Hematopoietic multipotent progenitor cell treated with erythropoietin and hydrocortisone succinate and interleukin-3 and kit ligand, for 4 days (in vitro differentiated cells): ENCODE data around the gene SNX11.
A peak's percentile ranks its signal among the peaks of the same experiment; 100 is the strongest.

Experiments
- DNase-seq: peaks from one replicate; pipeline ENCODE4 v3.0.0-alpha.2; 2015

SNX11 gene

GRCh38 chr17:48137656-48138055 is 30.1 kb downstream of the SNX11 start:
- no peak for DNase-seq

GRCh38 chr17:48139944-48140343 is 32.4 kb downstream of the SNX11 start:
- DNase-seq = peak; percentile 53

GRCh38 chr17:48143629-48144028 is 36.1 kb downstream of the SNX11 start:
- DNase-seq = no peak

- no peak for DNase-seq
Observed at GRCh38 chr17:48144231-48144630, 36.7 kb downstream of the SNX11 start.

- no peak for DNase-seq
Observed at GRCh38 chr17:48144976-48145798, 37.6 kb downstream of the SNX11 start.

- DNase-seq = peak; percentile 52
Observed at GRCh38 chr17:48148029-48148770, 40.6 kb downstream of the SNX11 start.

- no peak for DNase-seq
Observed at GRCh38 chr17:48148854-48149786, 41.6 kb downstream of the SNX11 start.

- no peak for DNase-seq
Observed at GRCh38 chr17:48149787-48150463, 42.4 kb downstream of the SNX11 start.

- DNase-seq = no peak
Observed at GRCh38 chr17:48150597-48151001, 43.0 kb downstream of the SNX11 start.

- no peak for DNase-seq
Observed at GRCh38 chr17:48151220-48151619, 43.7 kb downstream of the SNX11 start.

- DNase-seq = no peak
Observed at GRCh38 chr17:48152289-48152688, 44.7 kb downstream of the SNX11 start.

- peak; percentile 91 for DNase-seq
Observed at GRCh38 chr17:48153691-48154358, 46.3 kb downstream of the SNX11 start.

GRCh38 chr17:48155889-48156611 is 48.5 kb downstream of the SNX11 start:
- no peak for DNase-seq

- DNase-seq = no peak
Observed at GRCh38 chr17:48159232-48159631, 51.7 kb downstream of the SNX11 start.

GRCh38 chr17:48160177-48161081 is 52.9 kb downstream of the SNX11 start:
- no peak for DNase-seq

- no peak for DNase-seq
Observed at GRCh38 chr17:48161127-48161905, 53.8 kb downstream of the SNX11 start.

- DNase-seq = no peak
Observed at GRCh38 chr17:48162306-48162934, 54.9 kb downstream of the SNX11 start.

- DNase-seq = no peak
Observed at GRCh38 chr17:48162946-48163506, 55.5 kb downstream of the SNX11 start.
